Measurements from ENCODE around the gene KRTAP10-3.
"Not testable (repeated sequence)": the region's sequence is repeated elsewhere in the genome, so short reads cannot be mapped to it uniquely, and the experiment has no call there.

The KRTAP10-3 gene

DNA sequence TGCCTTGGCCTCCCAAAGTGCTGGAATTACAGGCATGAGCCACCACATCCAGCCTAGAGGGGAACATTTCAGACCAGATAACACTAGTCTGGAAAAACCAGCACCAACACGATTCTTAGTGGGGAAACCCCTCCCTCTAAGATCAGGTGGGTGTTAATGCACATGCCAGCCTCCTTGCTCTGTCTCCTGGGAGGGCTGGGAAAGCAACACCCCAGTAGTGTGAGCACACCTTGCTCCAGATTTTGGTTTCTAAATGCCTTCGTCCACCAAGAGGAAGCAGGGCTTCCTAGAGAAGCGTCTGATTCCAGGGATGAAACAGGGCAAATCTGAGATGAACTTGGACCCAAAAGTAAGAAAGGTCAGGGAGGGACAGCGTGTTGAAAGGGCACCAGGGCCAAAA lies 12.7 kb upstream of the KRTAP10-3 start:
- no peak for DNase-seq (ENCODE audit: low spot score)

DNA sequence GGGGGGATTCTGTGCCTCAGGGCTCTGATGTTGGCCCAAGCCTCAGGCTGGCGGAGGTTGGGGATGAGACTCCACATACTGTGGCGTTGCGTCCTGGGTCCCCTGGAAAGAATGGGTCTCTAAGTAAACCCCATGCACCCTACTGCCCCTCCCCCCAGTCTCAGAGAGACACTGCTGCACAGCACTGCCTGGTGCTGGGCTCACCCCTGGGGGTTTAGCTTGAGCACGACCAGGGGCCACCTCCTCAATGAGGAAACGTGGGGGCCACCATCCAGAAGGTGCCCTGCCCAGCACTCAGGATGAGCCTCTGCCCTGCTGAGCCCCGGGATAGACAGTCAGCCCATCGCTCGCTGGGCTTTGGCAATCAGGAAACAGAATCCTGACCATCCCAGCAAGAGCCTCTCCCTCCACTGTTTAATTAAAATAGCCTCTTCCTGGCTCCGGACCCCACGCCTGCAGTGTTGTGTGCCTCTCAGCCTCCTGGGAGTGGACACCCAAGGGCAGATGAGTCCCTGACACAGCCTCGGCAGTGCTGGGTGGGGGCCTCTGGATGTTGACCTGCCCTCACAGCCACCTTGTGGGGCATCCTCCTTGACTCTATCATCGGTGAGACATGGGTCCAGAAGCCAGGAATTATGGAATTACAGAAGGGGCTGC lies 11.4 kb upstream of the KRTAP10-3 start:
- no peak for DNase-seq (ENCODE audit: low spot score)

- DNase-seq (ENCODE audit: low spot score), result no peak
Observed at GRCh38 chr21:44568667-44569556, 10.3 kb upstream of the KRTAP10-3 start.

DNA sequence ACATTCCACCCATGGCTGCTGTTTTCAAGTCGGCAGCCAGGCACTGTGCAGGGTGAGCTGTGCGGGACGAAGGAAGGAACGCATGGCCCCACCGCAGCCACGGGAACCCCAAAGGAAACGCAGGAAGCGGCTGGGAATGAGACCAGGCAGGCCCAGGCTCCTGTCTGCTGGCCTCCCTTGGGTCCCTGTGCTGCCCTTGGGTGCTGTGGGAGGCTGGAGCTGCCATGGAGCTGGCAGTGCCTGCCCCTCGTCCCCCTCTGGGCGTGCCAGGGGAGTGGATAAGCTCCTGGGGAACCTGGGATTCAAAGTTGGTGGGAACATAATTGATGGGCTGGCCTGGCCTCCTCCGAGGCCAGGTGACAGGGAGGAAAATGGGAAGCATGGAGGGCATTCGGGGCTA lies 9.7 kb upstream of the KRTAP10-3 start:
- DNase-seq (ENCODE audit: low spot score), result no peak

GRCh38 chr21:44567481-44568171 lies 9.0 kb upstream of the KRTAP10-3 start:
- DNase-seq (ENCODE audit: low spot score), result no peak

GRCh38 chr21:44566403-44566802 lies 7.8 kb upstream of the KRTAP10-3 start:
- no peak for DNase-seq (ENCODE audit: low spot score)

DNA sequence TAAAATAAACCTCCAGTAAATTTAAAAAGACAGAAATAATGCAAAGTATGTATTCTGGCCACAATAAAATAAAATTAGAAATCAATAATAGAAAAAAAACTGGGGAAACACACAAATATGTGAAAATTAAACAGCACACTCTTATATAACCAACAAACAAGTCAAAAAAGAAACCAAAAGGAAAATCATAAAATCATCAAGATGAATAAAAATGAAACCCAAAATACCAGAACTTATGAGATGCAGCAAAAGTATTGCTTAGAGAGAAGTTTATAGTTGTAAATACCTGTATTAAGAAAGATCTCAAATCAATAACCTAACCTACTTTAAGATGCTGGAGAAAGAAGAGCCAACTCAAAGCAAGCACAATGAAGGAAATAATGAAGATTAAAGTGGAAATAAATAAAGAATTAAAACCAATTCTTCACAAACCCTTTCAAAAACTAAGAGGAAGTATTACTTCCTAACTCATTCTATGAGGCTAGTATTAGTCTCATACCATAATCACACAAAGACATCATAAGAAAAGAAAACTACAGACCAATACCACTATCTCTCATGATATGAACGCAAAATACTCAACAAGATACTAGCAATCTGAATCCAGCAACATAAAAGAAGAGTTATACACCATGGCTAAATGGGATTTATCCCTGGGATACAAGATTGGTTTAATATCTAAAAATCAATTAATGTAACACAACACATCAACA lies 6.4 kb upstream of the KRTAP10-3 start:
- no peak for DNase-seq (ENCODE audit: low spot score)

DNA sequence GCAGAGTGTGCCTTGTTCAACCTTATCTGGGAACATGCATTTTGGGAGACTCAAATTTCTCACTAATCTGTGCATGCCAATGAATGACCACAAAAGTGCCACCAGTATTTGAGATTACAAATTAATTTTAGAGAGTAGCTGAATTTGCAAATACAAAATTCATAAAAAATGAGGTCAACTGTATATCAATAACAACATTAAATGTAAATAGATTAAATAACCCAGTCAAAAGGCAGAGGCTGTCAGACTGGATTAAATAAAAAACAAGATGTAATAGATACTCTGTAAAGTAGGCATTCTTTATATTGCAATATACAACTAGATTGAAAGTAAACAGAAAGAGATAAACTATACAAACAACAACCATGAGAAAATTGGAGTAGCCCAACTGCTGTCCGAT lies 5.5 kb upstream of the KRTAP10-3 start:
- no peak for DNase-seq (ENCODE audit: low spot score)

GRCh38 chr21:44558329-44558675 lies 293 bp downstream of the KRTAP10-3 start:
- DNase-seq (ENCODE audit: low spot score), result not testable (repeated sequence)

DNA sequence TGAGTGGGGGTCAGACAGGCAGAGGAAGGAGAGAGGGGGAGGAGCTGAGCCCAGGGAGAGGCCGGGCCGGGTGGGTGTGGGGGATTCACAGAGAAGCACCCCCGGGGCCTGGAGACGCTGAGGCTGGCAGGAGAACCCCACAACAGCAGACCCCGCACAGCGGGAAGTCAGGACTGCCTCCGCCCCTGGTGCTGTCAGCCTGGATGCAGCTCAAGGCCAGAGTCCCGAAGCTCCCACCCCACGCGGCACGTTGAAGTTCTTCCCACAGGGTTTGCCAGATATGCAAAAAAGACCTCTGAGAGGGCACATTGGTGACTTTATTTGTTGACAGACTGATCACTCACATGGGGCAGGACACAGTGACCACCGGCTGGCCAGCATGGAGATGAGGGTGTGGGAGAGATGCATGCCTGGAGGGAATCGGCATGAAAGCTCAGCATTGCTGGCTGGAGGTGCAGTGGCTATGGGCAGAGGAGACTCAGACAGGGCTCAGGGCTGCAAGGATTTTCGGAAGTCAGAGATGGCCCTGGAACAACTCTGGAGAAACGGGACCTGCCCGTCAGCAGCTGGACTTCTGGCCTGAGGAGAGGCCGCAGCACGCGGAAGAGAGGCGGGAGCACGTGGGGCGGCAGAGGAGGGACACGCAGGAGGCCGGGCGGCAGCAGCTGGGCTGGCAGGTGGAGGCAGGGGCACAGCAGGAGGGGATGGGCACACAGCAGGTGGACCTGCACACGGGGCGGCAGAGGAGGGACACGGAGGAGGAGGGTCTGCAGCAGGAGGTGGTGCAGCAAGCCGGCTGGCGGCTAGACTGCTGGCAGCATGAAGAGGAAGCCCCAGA lies 885 bp downstream of the KRTAP10-3 start:
- no peak for DNase-seq (ENCODE audit: low spot score)

DNA sequence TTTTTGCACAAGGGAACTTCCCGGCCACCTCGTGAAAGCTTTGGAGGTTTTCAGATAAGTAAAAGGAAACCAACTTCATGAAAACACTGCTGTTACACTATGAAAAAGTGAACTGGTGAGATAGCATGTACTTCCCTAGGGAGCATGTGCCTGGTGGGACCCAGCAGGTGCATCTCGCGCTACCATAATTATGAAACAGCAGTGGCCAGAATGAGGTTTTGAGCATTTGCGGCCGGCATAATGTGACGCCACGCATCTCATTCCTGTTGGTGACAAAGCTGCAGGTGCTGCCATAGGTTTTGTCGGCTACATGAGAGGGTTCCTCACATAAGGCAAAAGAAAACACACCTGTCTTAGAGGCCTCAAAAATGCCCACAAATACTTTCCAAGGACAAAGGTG lies 1.7 kb downstream of the KRTAP10-3 start:
- DNase-seq (ENCODE audit: low spot score), result no peak

DNA sequence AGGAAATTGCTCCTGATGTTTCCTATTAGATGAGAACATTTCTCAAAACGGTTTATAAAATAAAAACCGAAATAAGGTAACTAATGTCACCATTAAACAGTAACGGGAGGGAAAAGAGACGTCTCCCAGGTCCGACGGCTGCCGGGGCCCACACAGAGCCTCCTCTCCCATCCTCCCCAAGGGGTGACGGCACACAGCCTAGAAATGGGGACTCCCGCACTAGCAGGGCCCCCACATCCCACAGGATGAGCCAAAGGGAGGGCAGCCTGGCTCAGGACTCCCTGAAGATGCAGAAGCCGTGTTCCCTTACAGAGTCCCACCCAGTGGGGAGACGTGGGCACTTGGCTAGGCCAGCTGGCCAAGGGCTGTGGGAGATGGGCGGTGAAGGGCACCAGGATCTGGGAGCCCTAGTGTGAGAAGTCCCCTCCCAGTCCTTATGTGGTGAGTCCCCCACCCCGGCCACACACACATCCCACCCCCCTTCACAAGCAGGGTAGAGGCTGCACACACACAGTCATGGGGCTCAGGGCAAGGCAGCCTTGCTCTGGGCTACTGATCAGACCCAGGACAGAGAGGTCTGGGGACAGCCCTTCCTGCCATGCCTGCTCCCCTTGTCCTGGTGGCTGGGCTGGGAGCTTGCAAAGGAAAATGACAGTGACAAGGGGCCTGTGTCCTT lies 3.3 kb downstream of the KRTAP10-3 start:
- DNase-seq (ENCODE audit: low spot score), result no peak

DNA sequence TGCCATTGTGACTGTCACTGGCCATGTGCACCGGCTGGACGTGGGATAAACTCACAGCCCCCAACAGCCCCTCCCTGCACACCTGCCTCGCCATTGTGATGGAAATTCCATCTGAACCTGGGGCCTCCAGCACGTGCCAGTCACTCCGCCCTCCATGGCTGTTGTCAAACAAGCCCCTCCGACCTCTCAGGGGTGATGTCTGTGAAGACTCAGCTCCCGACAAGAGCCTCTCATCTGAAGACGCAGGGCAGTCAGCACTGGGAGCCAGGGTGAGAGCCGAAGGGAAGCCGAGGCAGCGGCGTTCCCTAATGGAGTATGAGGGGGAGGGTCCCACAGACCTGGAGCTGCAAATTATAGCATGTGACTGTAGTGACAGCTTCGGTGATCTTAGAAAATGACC lies 5.9 kb downstream of the KRTAP10-3 start:
- DNase-seq (ENCODE audit: low spot score), result no peak

DNA sequence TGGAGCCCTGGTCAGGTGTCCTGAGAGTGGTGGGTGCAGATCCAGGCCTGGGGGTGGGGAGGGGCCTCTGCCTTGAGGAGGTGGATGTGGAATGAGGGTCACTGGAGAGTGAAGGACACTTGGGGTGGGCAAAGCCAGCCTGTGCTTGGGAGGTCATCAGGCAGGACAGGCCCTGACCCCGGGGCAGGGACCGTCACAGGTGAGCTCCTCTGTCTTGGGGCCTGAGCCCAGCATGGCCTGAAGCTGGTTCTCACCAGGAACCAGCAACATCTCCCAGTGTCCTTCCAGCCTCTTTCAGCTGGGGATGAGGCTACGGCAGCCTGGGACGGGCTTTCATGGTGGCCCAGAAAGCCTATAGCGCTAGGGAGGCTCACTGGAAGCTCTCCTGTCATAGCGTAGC lies 6.5 kb downstream of the KRTAP10-3 start:
- no peak for DNase-seq (ENCODE audit: low spot score)

- DNase-seq (ENCODE audit: low spot score), result no peak
Observed at GRCh38 chr21:44551340-44551961, 7.1 kb downstream of the KRTAP10-3 start, which contains the start of gene KRTAP10-2. Gene KRTAP10-2, minus strand, starts transcription at chr21:44551505. Its CDS starts 47 bp downstream, at chr21:44551458.

DNA sequence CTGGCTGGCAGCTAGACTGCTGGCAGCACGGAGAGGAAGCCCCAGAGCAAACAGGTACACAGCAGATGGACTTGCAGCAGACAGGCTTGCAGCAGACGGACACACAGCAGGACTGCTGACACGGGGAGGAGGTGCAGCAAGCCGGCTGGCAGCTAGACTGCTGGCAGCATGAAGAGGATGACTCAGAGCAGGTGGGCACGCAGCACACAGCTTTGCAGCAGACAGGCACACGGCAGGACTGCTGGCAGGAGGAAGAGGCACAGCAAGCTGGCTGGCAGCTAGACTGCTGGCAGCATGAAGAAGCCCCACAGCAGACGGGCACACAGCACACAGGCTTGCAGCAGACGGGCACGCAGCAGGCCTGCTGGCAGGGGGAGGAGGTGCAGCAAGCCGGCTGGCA lies 7.8 kb downstream of the KRTAP10-3 start:
- DNase-seq (ENCODE audit: low spot score), result no peak

- not testable (repeated sequence) for DNase-seq (ENCODE audit: low spot score)
Observed at GRCh38 chr21:44550285-44550684, 8.3 kb downstream of the KRTAP10-3 start.

GRCh38 chr21:44549525-44550211 lies 8.9 kb downstream of the KRTAP10-3 start:
- no peak for DNase-seq (ENCODE audit: low spot score)

DNA sequence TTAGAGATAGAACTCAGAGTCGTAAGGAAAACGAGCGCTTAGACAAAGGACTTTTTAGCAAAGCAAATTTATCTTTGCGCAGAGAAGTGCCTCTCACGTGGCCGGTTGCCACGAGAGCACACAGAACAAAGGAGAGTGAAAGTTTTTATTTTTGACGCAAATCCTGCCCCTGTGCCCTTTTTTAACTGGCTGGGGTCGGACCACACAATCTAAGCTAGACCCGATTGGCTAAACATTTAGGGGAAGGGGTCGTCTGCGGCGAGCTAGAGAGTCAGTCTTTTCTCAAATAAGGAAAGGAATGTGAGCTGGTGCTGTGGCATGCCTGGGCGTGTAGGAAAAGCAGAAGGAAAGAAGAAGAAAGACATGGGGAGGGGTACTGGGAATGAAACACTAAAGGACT lies 9.7 kb downstream of the KRTAP10-3 start:
- no peak for DNase-seq (ENCODE audit: low spot score)

DNA sequence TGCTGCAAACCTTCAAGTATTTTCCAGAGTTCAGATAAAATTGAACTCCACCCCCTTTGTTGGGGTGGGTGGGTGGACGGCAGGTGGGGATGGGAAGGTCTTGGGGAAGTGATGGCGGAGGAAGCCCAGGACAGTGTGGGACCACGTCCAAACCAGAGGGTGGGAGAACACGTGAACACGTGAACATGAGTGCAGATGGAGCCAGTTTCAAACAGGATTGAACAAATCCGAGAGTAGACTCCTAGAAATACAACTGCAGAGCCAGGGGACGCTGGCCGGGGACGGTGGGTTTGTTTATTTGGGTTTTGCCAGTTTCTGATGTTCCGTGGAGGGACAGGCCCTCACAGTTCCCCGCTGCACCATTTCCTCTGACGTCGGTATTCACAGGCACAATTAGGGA lies 10.2 kb downstream of the KRTAP10-3 start:
- no peak for DNase-seq (ENCODE audit: low spot score)

All from kidney tubule cell (primary cell).